GM18907 (cell line): Measurements from ENCODE around the gene MBTD1.
"Not testable (repeated sequence)": the region's sequence is repeated elsewhere in the genome, so short reads cannot be mapped to it uniquely, and the experiment has no call there.

Experiments used
- ATAC-seq: cut with Tn5 transposase; IDR thresholded peaks from one replicate; pipeline ENCODE4 v1.9.1; 2021; ENCODE audit warnings: mild to moderate bottlenecking, moderate library complexity; ENCODE audit not compliant: unreplicated experiment

The MBTD1 gene

GRCh38 chr17:51191895-51192294 is 68.0 kb downstream of the MBTD1 start:
- ATAC-seq, result no peak

GRCh38 chr17:51189628-51190027 is 70.2 kb downstream of the MBTD1 start:
- ATAC-seq, result no peak

- ATAC-seq, result no peak
Measured at GRCh38 chr17:51189162-51189561, 70.7 kb downstream of the MBTD1 start.

GRCh38 chr17:51188271-51188833 is 71.5 kb downstream of the MBTD1 start:
- ATAC-seq, result no peak

- ATAC-seq, result no peak
Measured at GRCh38 chr17:51185763-51186332, 74.0 kb downstream of the MBTD1 start.

GRCh38 chr17:51184124-51184523 is 75.7 kb downstream of the MBTD1 start:
- no peak for ATAC-seq

GRCh38 chr17:51180486-51180885 is 79.4 kb downstream of the MBTD1 start:
- no peak for ATAC-seq

- ATAC-seq, result not testable (repeated sequence)
Measured at GRCh38 chr17:51172030-51172429, 87.8 kb downstream of the MBTD1 start.

- ATAC-seq, result no peak
Measured at GRCh38 chr17:51170736-51171135, 89.1 kb downstream of the MBTD1 start.

GRCh38 chr17:51169340-51169739 is 90.5 kb downstream of the MBTD1 start:
- ATAC-seq, result no peak

- ATAC-seq, result peak; percentile 57
Measured at GRCh38 chr17:51166987-51167931, 92.6 kb downstream of the MBTD1 start.

GRCh38 chr17:51166198-51166986 is 93.5 kb downstream of the MBTD1 start, which contains the start of gene NME2:
Gene NME2, plus strand, starts transcription at chr17:51166411. Its CDS starts 420 bp downstream, at chr17:51166831.
- peak; percentile 88 for ATAC-seq

- ATAC-seq, result no peak
Measured at GRCh38 chr17:51165680-51166197, 94.1 kb downstream of the MBTD1 start.

GRCh38 chr17:51164911-51165679 is 94.8 kb downstream of the MBTD1 start:
- no peak for ATAC-seq

- ATAC-seq, result no peak
Measured at GRCh38 chr17:51161541-51161940, 98.3 kb downstream of the MBTD1 start.

- no peak for ATAC-seq
Measured at GRCh38 chr17:51159604-51160003, 100.2 kb downstream of the MBTD1 start.

GRCh38 chr17:51155416-51155815 is 104.4 kb downstream of the MBTD1 start:
- no peak for ATAC-seq

- no peak for ATAC-seq
Measured at GRCh38 chr17:51154176-51154575, 105.7 kb downstream of the MBTD1 start.

GRCh38 chr17:51153210-51154072 is 106.4 kb downstream of the MBTD1 start, which contains the start of gene NME1:
Gene NME1, plus strand, starts transcription at chr17:51153559. Its CDS starts 2,096 bp downstream, at chr17:51155655.
- peak; percentile 96 for ATAC-seq
